ENCODE measurements around the gene HECTD1.

Gene HECTD1

GRCh38 chr14:31161274-31161673 lies 46.3 kb downstream of the HECTD1 start:
- H3K36me3 ChIP-seq (ENCODE audit: control insufficient read depth, insufficient read depth, low read length): no peaks in the 10 kb centered on the region
- H3K4me1 ChIP-seq: peaks cover 10% of the 10 kb centered on the region
- no peaks in the 10 kb centered on the region for H3K9me3 ChIP-seq (ENCODE audit: control insufficient read depth, low read length)
- no peak overlapping the region for H3K9ac ChIP-seq
- no peak overlapping the region for H3K4me2 ChIP-seq (ENCODE audit: low read length)
- H3K27ac ChIP-seq: no peak overlapping the region
- no peak overlapping the region for H3K4me3 ChIP-seq (ENCODE audit: low read depth, low read length)
- no peaks in the 10 kb centered on the region for H3K27me3 ChIP-seq (ENCODE audit: control insufficient read depth, insufficient read depth, low read length)
- TF ChIP-seq CTCF (IDR thresholded peaks at IDR 0.05): no peak
- H2AFZ ChIP-seq: no peak overlapping the region
- peaks cover 11% of the 10 kb centered on the region for H3K79me2 ChIP-seq

- no peak overlapping the region for H3K4me3 ChIP-seq (ENCODE audit: low read depth, low read length)
- no peak for TF ChIP-seq CTCF (IDR thresholded peaks at IDR 0.05)
- peaks cover 4% of the 10 kb centered on the region for H3K4me1 ChIP-seq
- no peaks in the 10 kb centered on the region for H3K36me3 ChIP-seq (ENCODE audit: control insufficient read depth, insufficient read depth, low read length)
- no peaks in the 10 kb centered on the region for H3K27me3 ChIP-seq (ENCODE audit: control insufficient read depth, insufficient read depth, low read length)
- H3K9ac ChIP-seq: no peak overlapping the region
- H3K79me2 ChIP-seq: peaks cover 11% of the 10 kb centered on the region
- H3K4me2 ChIP-seq (ENCODE audit: low read length): no peak overlapping the region
- no peaks in the 10 kb centered on the region for H3K9me3 ChIP-seq (ENCODE audit: control insufficient read depth, low read length)
- H2AFZ ChIP-seq: no peak overlapping the region
- H3K27ac ChIP-seq: no peak overlapping the region
These were observed 47.8 kb downstream of the HECTD1 start for GRCh38 chr14:31159682-31160296.

GRCh38 chr14:31154956-31155355 lies 52.6 kb downstream of the HECTD1 start:
- H3K27ac ChIP-seq: no peak overlapping the region
- no peaks in the 10 kb centered on the region for H3K4me1 ChIP-seq
- no peak overlapping the region for H2AFZ ChIP-seq
- H3K9me3 ChIP-seq (ENCODE audit: control insufficient read depth, low read length): no peaks in the 10 kb centered on the region
- no peak overlapping the region for H3K9ac ChIP-seq
- no peaks in the 10 kb centered on the region for H3K36me3 ChIP-seq (ENCODE audit: control insufficient read depth, insufficient read depth, low read length)
- TF ChIP-seq CTCF (IDR thresholded peaks at IDR 0.05): no peak
- no peak overlapping the region for H3K4me3 ChIP-seq (ENCODE audit: low read depth, low read length)
- peaks cover 4% of the 10 kb centered on the region for H3K79me2 ChIP-seq
- no peak overlapping the region for H3K4me2 ChIP-seq (ENCODE audit: low read length)
- no peaks in the 10 kb centered on the region for H3K27me3 ChIP-seq (ENCODE audit: control insufficient read depth, insufficient read depth, low read length)

GRCh38 chr14:31142455-31143087 lies 65.0 kb downstream of the HECTD1 start:
- H3K9ac ChIP-seq: no peak overlapping the region

More at GRCh38 chr14:31142455-31143087, 65.0 kb downstream of the HECTD1 start:
- no peak for TF ChIP-seq CTCF (IDR thresholded peaks at IDR 0.05)
- H3K4me3 ChIP-seq (ENCODE audit: low read depth, low read length): no peak overlapping the region
- H3K27me3 ChIP-seq (ENCODE audit: control insufficient read depth, insufficient read depth, low read length): no peaks in the 10 kb centered on the region
- H3K4me2 ChIP-seq (ENCODE audit: low read length): no peak overlapping the region
- H2AFZ ChIP-seq: no peak overlapping the region
- no peaks in the 10 kb centered on the region for H3K79me2 ChIP-seq
- no peaks in the 10 kb centered on the region for H3K9me3 ChIP-seq (ENCODE audit: control insufficient read depth, low read length)
- H3K4me1 ChIP-seq: peaks cover 3% of the 10 kb centered on the region
- H3K27ac ChIP-seq: no peak overlapping the region
- H3K36me3 ChIP-seq (ENCODE audit: control insufficient read depth, insufficient read depth, low read length): no peaks in the 10 kb centered on the region
